Liver (tissue), 9 donors: ENCODE measurements around the gene THRAP3. TPM values are rescaled to one million over a fixed set of nuclear protein-coding genes. Genes with fewer than 3 reads are reported as not detected.

Experiments used
- DNase-seq: peaks from one replicate; pipeline ENCODE4 v3.0.0-alpha.2; 2017; ENCODE audit warnings: low spot score
- H3K27ac ChIP-seq, 2 donors: one replicate each; pipeline ENCODE4 v1.7.0; 2013; ENCODE audit warnings: inconsistent platforms in 2 of 2, low read length in 2 of 2, control low read depth in 1 of 2, low read depth in 1 of 2, mild to moderate bottlenecking in 1 of 2
- H3K27me3 ChIP-seq, 4 donors: one replicate each; pipeline versions ENCODE4 v1.6.1 to v1.7.0; 2013; ENCODE audit warnings: low read length in 3 of 4, inconsistent platforms in 1 of 4, mild to moderate bottlenecking in 1 of 4, moderate library complexity in 1 of 4; ENCODE audit not compliant: control insufficient read depth in 4 of 4, insufficient read depth in 4 of 4
- H3K36me3 ChIP-seq, 4 donors: one replicate each; pipeline versions ENCODE4 v1.6.1 to v1.7.0; 2013; ENCODE audit warnings: low read length in 3 of 4, mild to moderate bottlenecking in 3 of 4, low read depth in 1 of 4, moderate library complexity in 1 of 4; ENCODE audit not compliant: control insufficient read depth in 4 of 4, insufficient read depth in 3 of 4
- H3K4me1 ChIP-seq, 4 donors: one replicate each; pipeline versions ENCODE4 v1.6.1 to v1.7.0; 2013; ENCODE audit warnings: low read length in 3 of 4, mild to moderate bottlenecking in 3 of 4, moderate library complexity in 1 of 4; ENCODE audit not compliant: control insufficient read depth in 4 of 4, insufficient read depth in 4 of 4
- H3K4me3 ChIP-seq, 3 donors: one replicate each; pipeline versions ENCODE4 v1.6.1 to v1.7.0; 2013; ENCODE audit warnings: low read length in 3 of 3, control low read depth in 1 of 3, low read depth in 1 of 3, mild to moderate bottlenecking in 1 of 3
- H3K9ac ChIP-seq, 2 donors: one replicate each; pipeline ENCODE4 v1.7.0; 2013; ENCODE audit warnings: low read length in 2 of 2, mild to moderate bottlenecking in 2 of 2, moderate library complexity in 2 of 2, control low read depth in 1 of 2, low read depth in 1 of 2
- H3K9me3 ChIP-seq, 4 donors: one replicate each; pipeline versions ENCODE4 v1.6.1 to v1.7.0; 2013; ENCODE audit warnings: low read length in 3 of 4; ENCODE audit not compliant: control insufficient read depth in 4 of 4
- ATF3 ChIP-seq: IDR thresholded peaks from 2 replicates; pipeline ENCODE4 v1.6.1; 2016; ENCODE audit warnings: antibody characterized with exemption
- CTCF ChIP-seq: fragments of 150-350 bp; IDR thresholded peaks from 2 replicates; pipeline ENCODE4 v1.5.1; 2017; ENCODE audit warnings: improper control_type of control experiment, low read depth, low read length; ENCODE audit not compliant: missing input control
- FOXA1 ChIP-seq: IDR thresholded peaks from 2 replicates; pipeline ENCODE4 v1.6.1; 2016; ENCODE audit warnings: antibody characterized with exemption
- FOXA2 ChIP-seq: IDR thresholded peaks from 2 replicates; pipeline ENCODE4 v1.6.1; 2016; ENCODE audit warnings: antibody characterized with exemption
- GABPA ChIP-seq, 2 donors: IDR thresholded peaks in 1 of 2; conservative IDR thresholded peaks in 1 of 2; 2 replicates each; pipeline ENCODE4 v1.6.1; 2016; ENCODE audit warnings: antibody characterized with exemption in 2 of 2, mild to moderate bottlenecking in 1 of 2, moderate library complexity in 1 of 2
- HNF4A ChIP-seq, 2 donors: conservative IDR thresholded peaks; 2 replicates each; pipeline ENCODE4 v1.6.1; 2016; ENCODE audit warnings: antibody characterized with exemption in 2 of 2, mild to moderate bottlenecking in 2 of 2
- HNF4G ChIP-seq: IDR thresholded peaks from 2 replicates; pipeline ENCODE4 v1.6.1; 2016; ENCODE audit warnings: antibody characterized with exemption
- JUND ChIP-seq, 2 donors: IDR thresholded peaks; 2 replicates each; pipeline ENCODE4 v1.6.1; 2016; ENCODE audit warnings: antibody characterized with exemption in 2 of 2
- MAX ChIP-seq: IDR thresholded peaks from 2 replicates; pipeline ENCODE4 v1.6.1; 2016; ENCODE audit warnings: antibody characterized with exemption
- RAD21 ChIP-seq, 2 donors: IDR thresholded peaks; 2 replicates each; pipeline ENCODE4 v1.6.1; 2016; ENCODE audit warnings: antibody characterized with exemption in 2 of 2, mild to moderate bottlenecking in 2 of 2
- REST ChIP-seq: IDR thresholded peaks from 2 replicates; pipeline ENCODE4 v1.6.1; 2016; ENCODE audit warnings: antibody characterized with exemption, mild to moderate bottlenecking
- RXRA ChIP-seq, 2 donors: IDR thresholded peaks; 2 replicates each; pipeline ENCODE4 v1.6.1; 2017 to 2018; ENCODE audit warnings: antibody characterized with exemption in 2 of 2, mild to moderate bottlenecking in 1 of 2
- SP1 ChIP-seq: IDR thresholded peaks from 2 replicates; pipeline ENCODE4 v1.6.1; 2018; ENCODE audit warnings: antibody characterized with exemption, mild to moderate bottlenecking
- TAF1 ChIP-seq: conservative IDR thresholded peaks from 2 replicates; pipeline ENCODE4 v1.6.1; 2016; ENCODE audit warnings: antibody characterized with exemption, mild to moderate bottlenecking
- YY1 ChIP-seq: IDR thresholded peaks from 2 replicates; pipeline ENCODE4 v1.6.1; 2016; ENCODE audit warnings: antibody characterized with exemption, mild to moderate bottlenecking
- ZBTB33 ChIP-seq: IDR thresholded peaks from 2 replicates; pipeline ENCODE4 v1.6.1; 2016; ENCODE audit warnings: antibody characterized with exemption
- WGBS: extraction: QIAGEN DNeasy Blood & Tissue Kit; methylation state at CpG from one replicate; pipeline ENCODE4 v1.1.7; 2013; 5-methylcytosine and 5-hydroxymethylcytosine counted together
- polyA plus RNA-seq, 2 donors: library from polyadenylated mRNA; stranded (reverse) in 1 of 2; unstranded in 1 of 2; fragments of 200-250 nt in 1 of 2; fragments of >200 nt in 1 of 2; fragmentation: Nextera tagmentation in 1 of 2; extraction: Ambion mirVana in 1 of 2; gene quantifications; one replicate each; pipeline versions ENCODE4 v1.2.1 to v1.2.3, GENCODE V29; 2013 to 2015
- total RNA-seq, 2 donors: library from RNA; depleted of rRNA; stranded (reverse); fragments of >200 nt; gene quantifications; one replicate each; pipeline ENCODE4 v1.2.3, GENCODE V29; 2014
- donor health status: healthy.
- donor health status: healthy.
- donor health status: healthy.
- donor health status: healthy.
- donor health status: healthy.

Gene THRAP3
- total and polyA plus RNA-seq, 4 donors: 21.3 to 55.1 (median 45.8) TPM

- Histone ChIP-seq H3K36me3 (peaks cover 3 to 51% (median 43%) of the 10 kb centered on the region in 4 donors), H3K9ac (no peak overlapping the region), H3K27me3 (no peaks in the 10 kb centered on the region), H3K27ac (no peak overlapping the region), H3K4me1 (peaks cover 8 to 29% (median 24%) of the 10 kb centered on the region in 4 donors), H3K4me3 (no peak overlapping the region), H3K9me3 (no peaks in the 10 kb centered on the region)
- no peak for TF ChIP-seq FOXA1
- TF ChIP-seq RXRA (IDR thresholded peaks at IDR 0.05): no peak
- no peak for TF ChIP-seq HNF4A (conservative IDR thresholded peaks at IDR 0.05)
- TF ChIP-seq TAF1: no peak
- TF ChIP-seq ZBTB33: no peak
- TF ChIP-seq SP1: no peak
- no peak for TF ChIP-seq RAD21 (IDR thresholded peaks at IDR 0.05)
- TF ChIP-seq HNF4G: no peak
- TF ChIP-seq ATF3: no peak
- TF ChIP-seq REST: no peak
- DNase-seq: no peak
- 48% methylated on average over 1 of the region's 1 CpG for WGBS
Observed at GRCh38 chr1:36284061-36284460, 59.8 kb downstream of the THRAP3 start.

GRCh38 chr1:36284517-36284916, 60.3 kb downstream of the THRAP3 start:
- Histone ChIP-seq H3K4me3 (no peak overlapping the region), H3K27me3 (no peaks in the 10 kb centered on the region), H3K27ac (no peak overlapping the region), H3K4me1 (peaks cover 8 to 25% (median 21%) of the 10 kb centered on the region in 4 donors), H3K36me3 (peaks cover 4 to 56% (median 48%) of the 10 kb centered on the region in 4 donors), H3K9ac (no peak overlapping the region), H3K9me3 (no peaks in the 10 kb centered on the region)
- 61% methylated on average over 1 of the region's 1 CpG for whole genome bisulfite sequencing
- no peak for DNase-seq
- TF ChIP-seq GABPA (IDR thresholded peaks at IDR 0.05 in 1 of 2, conservative IDR thresholded peaks at IDR 0.05 in 1 of 2) (no peak), JUND (IDR thresholded peaks at IDR 0.05) (no peak), RXRA (IDR thresholded peaks at IDR 0.05) (no peak), RAD21 (IDR thresholded peaks at IDR 0.05) (no peak), YY1 (no peak), CTCF (no peak), HNF4A (conservative IDR thresholded peaks at IDR 0.05) (no peak), MAX (no peak), REST (no peak), HNF4G (no peak), SP1 (no peak), ZBTB33 (no peak), FOXA2 (no peak)
